GM23338 (cell line): ENCODE data around the gene BCL2L14.

Experiments
- CREB1 ChIP-seq: fragments of 250-450 bp; sonication (Bioruptor Pico); IDR thresholded peaks from 2 replicates; pipeline ENCODE4 v1.5.0; 2020; ENCODE audit warnings: low read depth, mild to moderate bottlenecking, moderate library complexity
- EZH2 ChIP-seq: fragments of 200-600 bp; sonication (generic); IDR thresholded peaks from one replicate; pipeline ENCODE4 v1.8.0; 2017; ENCODE audit warnings: antibody characterized with exemption, mild to moderate bottlenecking, low read depth; ENCODE audit not compliant: unreplicated experiment
- EZH2phosphoT487 ChIP-seq: fragments of 200-600 bp; sonication (generic); IDR thresholded peaks from one replicate; pipeline ENCODE4 v1.8.1; 2018; ENCODE audit warnings: antibody characterized with exemption; ENCODE audit not compliant: unreplicated experiment
- POLR2AphosphoS5 ChIP-seq: IDR thresholded peaks from 2 replicates; pipeline ENCODE4 v1.6.1; 2016; ENCODE audit warnings: antibody characterized with exemption, low read depth
- STAT1 ChIP-seq: IDR thresholded peaks from one replicate; pipeline ENCODE4 v1.6.1; 2016; ENCODE audit warnings: antibody characterized with exemption; ENCODE audit not compliant: unreplicated experiment
- TF ChIP-seq, protein P1 (sequence below), 2 experiments: fragments of 200-600 bp in 1 of 2; sonication (generic) in 1 of 2; conservative IDR thresholded peaks; 2 replicates each; pipeline versions ENCODE4 v1.5.1 to v1.6.1; 2016 to 2017; ENCODE audit warnings: antibody characterized with exemption in 2 of 2, low read depth in 2 of 2, mild to moderate bottlenecking in 2 of 2, moderate library complexity in 1 of 2
- TF ChIP-seq, protein P2 (sequence below): IDR thresholded peaks from one replicate; pipeline ENCODE4 v1.6.1; 2018; ENCODE audit warnings: antibody characterized with exemption; ENCODE audit not compliant: unreplicated experiment

DNA sequence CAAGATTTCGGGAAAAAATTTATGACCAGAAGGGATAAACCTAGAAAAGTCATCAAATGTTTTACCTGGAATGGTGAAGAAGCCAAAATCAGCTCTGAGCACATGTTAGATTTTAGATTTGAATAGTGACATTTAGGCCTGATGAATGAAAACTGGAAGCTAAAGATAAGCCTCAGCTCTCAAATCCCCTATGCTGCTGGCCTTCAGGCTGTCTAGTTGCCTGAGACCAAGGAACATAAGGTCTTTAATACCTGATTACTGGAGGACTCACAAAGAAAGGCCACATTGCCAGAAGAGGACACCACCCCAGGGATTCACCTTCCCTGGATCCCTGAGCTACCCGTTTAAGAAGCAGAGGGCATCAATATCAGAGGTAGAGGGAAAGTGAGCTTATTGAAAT is 56.6 kb downstream of the BCL2L14 start:
- TF ChIP-seq, protein P1, sequence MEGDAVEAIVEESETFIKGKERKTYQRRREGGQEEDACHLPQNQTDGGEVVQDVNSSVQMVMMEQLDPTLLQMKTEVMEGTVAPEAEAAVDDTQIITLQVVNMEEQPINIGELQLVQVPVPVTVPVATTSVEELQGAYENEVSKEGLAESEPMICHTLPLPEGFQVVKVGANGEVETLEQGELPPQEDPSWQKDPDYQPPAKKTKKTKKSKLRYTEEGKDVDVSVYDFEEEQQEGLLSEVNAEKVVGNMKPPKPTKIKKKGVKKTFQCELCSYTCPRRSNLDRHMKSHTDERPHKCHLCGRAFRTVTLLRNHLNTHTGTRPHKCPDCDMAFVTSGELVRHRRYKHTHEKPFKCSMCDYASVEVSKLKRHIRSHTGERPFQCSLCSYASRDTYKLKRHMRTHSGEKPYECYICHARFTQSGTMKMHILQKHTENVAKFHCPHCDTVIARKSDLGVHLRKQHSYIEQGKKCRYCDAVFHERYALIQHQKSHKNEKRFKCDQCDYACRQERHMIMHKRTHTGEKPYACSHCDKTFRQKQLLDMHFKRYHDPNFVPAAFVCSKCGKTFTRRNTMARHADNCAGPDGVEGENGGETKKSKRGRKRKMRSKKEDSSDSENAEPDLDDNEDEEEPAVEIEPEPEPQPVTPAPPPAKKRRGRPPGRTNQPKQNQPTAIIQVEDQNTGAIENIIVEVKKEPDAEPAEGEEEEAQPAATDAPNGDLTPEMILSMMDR (conservative IDR thresholded peaks at IDR 0.05; ENCODE audit: low read depth in 2 of 2) = no peak
- TF ChIP-seq EZH2 (no peak), CREB1 (no peak), POLR2AphosphoS5 (no peak), EZH2phosphoT487 (no peak), STAT1 (no peak)
- TF ChIP-seq, protein P2, sequence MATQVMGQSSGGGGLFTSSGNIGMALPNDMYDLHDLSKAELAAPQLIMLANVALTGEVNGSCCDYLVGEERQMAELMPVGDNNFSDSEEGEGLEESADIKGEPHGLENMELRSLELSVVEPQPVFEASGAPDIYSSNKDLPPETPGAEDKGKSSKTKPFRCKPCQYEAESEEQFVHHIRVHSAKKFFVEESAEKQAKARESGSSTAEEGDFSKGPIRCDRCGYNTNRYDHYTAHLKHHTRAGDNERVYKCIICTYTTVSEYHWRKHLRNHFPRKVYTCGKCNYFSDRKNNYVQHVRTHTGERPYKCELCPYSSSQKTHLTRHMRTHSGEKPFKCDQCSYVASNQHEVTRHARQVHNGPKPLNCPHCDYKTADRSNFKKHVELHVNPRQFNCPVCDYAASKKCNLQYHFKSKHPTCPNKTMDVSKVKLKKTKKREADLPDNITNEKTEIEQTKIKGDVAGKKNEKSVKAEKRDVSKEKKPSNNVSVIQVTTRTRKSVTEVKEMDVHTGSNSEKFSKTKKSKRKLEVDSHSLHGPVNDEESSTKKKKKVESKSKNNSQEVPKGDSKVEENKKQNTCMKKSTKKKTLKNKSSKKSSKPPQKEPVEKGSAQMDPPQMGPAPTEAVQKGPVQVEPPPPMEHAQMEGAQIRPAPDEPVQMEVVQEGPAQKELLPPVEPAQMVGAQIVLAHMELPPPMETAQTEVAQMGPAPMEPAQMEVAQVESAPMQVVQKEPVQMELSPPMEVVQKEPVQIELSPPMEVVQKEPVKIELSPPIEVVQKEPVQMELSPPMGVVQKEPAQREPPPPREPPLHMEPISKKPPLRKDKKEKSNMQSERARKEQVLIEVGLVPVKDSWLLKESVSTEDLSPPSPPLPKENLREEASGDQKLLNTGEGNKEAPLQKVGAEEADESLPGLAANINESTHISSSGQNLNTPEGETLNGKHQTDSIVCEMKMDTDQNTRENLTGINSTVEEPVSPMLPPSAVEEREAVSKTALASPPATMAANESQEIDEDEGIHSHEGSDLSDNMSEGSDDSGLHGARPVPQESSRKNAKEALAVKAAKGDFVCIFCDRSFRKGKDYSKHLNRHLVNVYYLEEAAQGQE = no peak
